ENCODE results near the gene ELOVL3.

Gene ELOVL3

GRCh38 chr10:102255404-102255803 is 29.3 kb downstream of the ELOVL3 start:
- DNase-seq = no peak

DNA sequence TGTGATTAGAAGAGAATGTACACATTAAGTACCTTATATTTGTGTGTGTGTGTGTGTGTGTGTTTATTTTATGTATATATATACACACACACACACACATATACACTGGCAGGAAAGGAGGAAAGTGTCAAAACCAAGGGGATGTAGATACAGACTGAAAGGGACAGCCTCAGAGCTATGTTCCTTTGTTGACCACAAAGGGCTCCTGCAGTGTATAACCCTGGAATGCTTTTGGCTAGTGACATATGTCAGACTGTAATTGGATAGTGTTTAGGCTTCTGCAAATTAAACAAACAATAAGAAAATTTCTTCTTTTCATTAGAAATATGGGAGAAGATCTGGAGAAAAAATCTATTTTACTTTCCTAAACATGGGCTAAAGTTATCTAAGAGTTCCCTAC is 35.1 kb downstream of the ELOVL3 start:
- no peak for DNase-seq

- DNase-seq = no peak
Observed at GRCh38 chr10:102261842-102262241, 35.7 kb downstream of the ELOVL3 start.

GRCh38 chr10:102262744-102263370 is 36.8 kb downstream of the ELOVL3 start:
- DNase-seq = no peak

DNA sequence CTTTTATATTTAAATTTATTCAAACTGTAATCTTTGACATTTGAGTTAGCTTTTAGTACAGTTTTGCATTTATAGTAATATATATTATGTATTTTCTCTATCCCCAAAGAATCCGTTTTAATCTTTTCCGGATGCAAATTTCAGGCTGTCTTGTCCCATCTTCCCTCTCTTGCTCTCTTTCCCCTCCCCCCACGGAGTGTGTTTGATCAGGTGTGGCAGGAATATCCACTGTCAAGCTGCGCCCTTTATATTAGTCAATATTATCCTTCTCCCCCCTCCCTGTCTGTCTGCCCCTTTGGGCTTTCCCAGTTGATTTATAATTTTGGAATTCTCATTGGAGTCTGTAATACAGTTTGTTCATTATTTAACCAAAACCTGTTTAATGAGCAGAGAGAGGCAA is 38.3 kb downstream of the ELOVL3 start:
- DNase-seq = no peak

GRCh38 chr10:102266670-102267069 is 40.6 kb downstream of the ELOVL3 start:
- DNase-seq = no peak

DNA sequence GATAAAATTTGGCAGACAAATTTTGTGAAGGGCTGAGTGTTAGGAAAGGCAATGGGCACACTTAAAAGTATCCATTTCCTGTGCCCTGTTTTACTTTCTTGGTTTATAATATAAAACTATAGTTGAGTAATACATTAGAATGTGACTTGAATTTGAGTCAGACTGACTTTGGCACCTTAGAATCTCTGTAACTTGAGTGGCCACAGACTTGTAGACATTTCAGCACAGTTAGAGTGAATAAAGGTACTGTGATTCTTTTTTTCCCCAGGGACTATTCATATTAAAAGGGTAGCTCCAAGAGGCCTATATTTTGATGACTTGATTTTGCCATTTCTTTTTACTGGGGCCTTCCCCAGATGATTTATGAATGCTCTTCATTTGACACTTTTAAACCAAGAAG is 41.6 kb downstream of the ELOVL3 start:
- no peak for DNase-seq

DNA sequence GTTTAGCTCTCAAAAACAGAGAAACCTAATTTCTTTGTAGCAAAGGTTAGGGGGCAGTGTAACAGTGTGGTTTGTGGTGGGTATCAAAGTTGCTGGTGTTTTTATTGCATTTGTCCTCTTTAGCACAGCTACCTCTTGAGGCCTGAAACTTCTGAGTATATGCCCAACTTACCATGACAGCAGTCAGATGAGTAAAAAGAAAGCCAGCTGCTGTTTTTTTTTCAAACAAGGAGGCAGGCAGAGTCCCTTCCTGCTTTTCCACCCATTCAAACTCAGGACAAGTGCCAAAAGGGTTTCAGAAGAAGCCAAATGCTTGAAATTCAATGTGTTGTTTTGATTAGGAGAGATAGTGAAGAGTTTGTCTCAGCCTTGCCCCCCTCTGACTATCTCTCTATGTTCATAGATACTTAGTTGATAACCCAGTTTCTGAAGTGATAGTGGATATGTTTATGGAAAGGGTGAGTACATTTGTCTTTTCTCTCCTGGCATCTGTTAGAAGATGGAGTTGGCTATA is 42.3 kb downstream of the ELOVL3 start:
- DNase-seq = no peak

DNA sequence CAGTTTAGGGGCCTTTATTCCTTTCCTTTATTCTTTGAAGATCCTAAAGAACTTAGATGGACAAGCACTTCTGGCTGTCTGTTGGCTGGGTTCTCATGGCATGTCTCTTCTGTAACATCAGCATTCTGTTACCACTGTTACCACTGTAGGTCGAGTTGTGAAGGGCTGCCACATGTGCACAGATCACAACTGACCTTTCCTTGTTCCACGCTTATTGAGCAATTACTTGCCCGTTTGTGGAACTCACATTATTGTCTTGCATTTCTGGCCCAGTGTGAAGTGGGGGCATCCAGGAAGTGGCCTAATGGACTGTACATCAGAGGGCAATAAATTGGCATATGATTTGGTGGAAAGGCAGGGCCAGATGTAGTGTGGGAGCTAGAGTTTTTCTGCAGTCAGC is 42.9 kb downstream of the ELOVL3 start:
- no peak for DNase-seq

GRCh38 chr10:102274062-102274461 is 48.0 kb downstream of the ELOVL3 start:
- DNase-seq = no peak

DNA sequence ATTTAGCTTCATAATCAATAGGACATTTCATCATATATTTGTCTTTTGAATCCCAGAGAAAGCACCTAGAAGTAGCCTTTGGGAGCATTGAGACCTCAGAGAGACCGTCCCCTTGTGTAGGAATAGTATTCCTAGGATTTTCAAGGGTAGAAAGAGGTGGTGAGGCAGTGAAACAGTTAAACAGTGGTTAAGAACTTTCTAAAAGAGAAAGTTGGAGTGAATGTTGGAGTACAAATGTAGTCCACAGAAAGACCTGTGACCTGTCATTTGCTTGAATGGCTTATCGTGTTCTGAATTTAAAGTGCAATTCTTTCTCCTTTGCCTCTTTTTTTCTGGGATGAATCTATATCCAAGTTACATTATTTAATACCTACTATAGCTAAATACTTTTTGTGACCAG is 49.2 kb downstream of the ELOVL3 start:
- no peak for DNase-seq

- DNase-seq = no peak
Observed at GRCh38 chr10:102279104-102279503, 53.0 kb downstream of the ELOVL3 start.
